Liver (tissue), 9 donors: ENCODE measurements around the gene GDF3. TPM values are rescaled to one million over a fixed set of nuclear protein-coding genes. Genes with fewer than 3 reads are reported as not detected.

Source experiments
- DNase-seq: peaks from one replicate; pipeline ENCODE4 v3.0.0-alpha.2; 2017; ENCODE audit warnings: low spot score
- H3K27ac ChIP-seq, 2 donors: one replicate each; pipeline ENCODE4 v1.7.0; 2013; ENCODE audit warnings: inconsistent platforms in 2 of 2, low read length in 2 of 2, control low read depth in 1 of 2, low read depth in 1 of 2, mild to moderate bottlenecking in 1 of 2
- H3K27me3 ChIP-seq, 4 donors: one replicate each; pipeline versions ENCODE4 v1.6.1 to v1.7.0; 2013; ENCODE audit warnings: low read length in 3 of 4, inconsistent platforms in 1 of 4, mild to moderate bottlenecking in 1 of 4, moderate library complexity in 1 of 4; ENCODE audit not compliant: control insufficient read depth in 4 of 4, insufficient read depth in 4 of 4
- H3K36me3 ChIP-seq, 4 donors: one replicate each; pipeline versions ENCODE4 v1.6.1 to v1.7.0; 2013; ENCODE audit warnings: low read length in 3 of 4, mild to moderate bottlenecking in 3 of 4, low read depth in 1 of 4, moderate library complexity in 1 of 4; ENCODE audit not compliant: control insufficient read depth in 4 of 4, insufficient read depth in 3 of 4
- H3K4me1 ChIP-seq, 4 donors: one replicate each; pipeline versions ENCODE4 v1.6.1 to v1.7.0; 2013; ENCODE audit warnings: low read length in 3 of 4, mild to moderate bottlenecking in 3 of 4, moderate library complexity in 1 of 4; ENCODE audit not compliant: control insufficient read depth in 4 of 4, insufficient read depth in 4 of 4
- H3K4me3 ChIP-seq, 3 donors: one replicate each; pipeline versions ENCODE4 v1.6.1 to v1.7.0; 2013; ENCODE audit warnings: low read length in 3 of 3, control low read depth in 1 of 3, low read depth in 1 of 3, mild to moderate bottlenecking in 1 of 3
- H3K9ac ChIP-seq, 2 donors: one replicate each; pipeline ENCODE4 v1.7.0; 2013; ENCODE audit warnings: low read length in 2 of 2, mild to moderate bottlenecking in 2 of 2, moderate library complexity in 2 of 2, control low read depth in 1 of 2, low read depth in 1 of 2
- H3K9me3 ChIP-seq, 4 donors: one replicate each; pipeline versions ENCODE4 v1.6.1 to v1.7.0; 2013; ENCODE audit warnings: low read length in 3 of 4; ENCODE audit not compliant: control insufficient read depth in 4 of 4
- ATF3 ChIP-seq: IDR thresholded peaks from 2 replicates; pipeline ENCODE4 v1.6.1; 2016; ENCODE audit warnings: antibody characterized with exemption
- CTCF ChIP-seq: fragments of 150-350 bp; IDR thresholded peaks from 2 replicates; pipeline ENCODE4 v1.5.1; 2017; ENCODE audit warnings: improper control_type of control experiment, low read depth, low read length; ENCODE audit not compliant: missing input control
- EGR1 ChIP-seq, 2 donors: IDR thresholded peaks; 2 replicates each; pipeline ENCODE4 v1.6.1; 2016 to 2018; ENCODE audit warnings: antibody characterized with exemption in 2 of 2, low read depth in 2 of 2
- FOXA1 ChIP-seq: IDR thresholded peaks from 2 replicates; pipeline ENCODE4 v1.6.1; 2016; ENCODE audit warnings: antibody characterized with exemption
- FOXA2 ChIP-seq: IDR thresholded peaks from 2 replicates; pipeline ENCODE4 v1.6.1; 2016; ENCODE audit warnings: antibody characterized with exemption
- GABPA ChIP-seq, 2 donors: IDR thresholded peaks in 1 of 2; conservative IDR thresholded peaks in 1 of 2; 2 replicates each; pipeline ENCODE4 v1.6.1; 2016; ENCODE audit warnings: antibody characterized with exemption in 2 of 2, mild to moderate bottlenecking in 1 of 2, moderate library complexity in 1 of 2
- HNF4A ChIP-seq, 2 donors: conservative IDR thresholded peaks; 2 replicates each; pipeline ENCODE4 v1.6.1; 2016; ENCODE audit warnings: antibody characterized with exemption in 2 of 2, mild to moderate bottlenecking in 2 of 2
- HNF4G ChIP-seq: IDR thresholded peaks from 2 replicates; pipeline ENCODE4 v1.6.1; 2016; ENCODE audit warnings: antibody characterized with exemption
- JUND ChIP-seq, 2 donors: IDR thresholded peaks; 2 replicates each; pipeline ENCODE4 v1.6.1; 2016; ENCODE audit warnings: antibody characterized with exemption in 2 of 2
- MAX ChIP-seq: IDR thresholded peaks from 2 replicates; pipeline ENCODE4 v1.6.1; 2016; ENCODE audit warnings: antibody characterized with exemption
- NR2F2 ChIP-seq: IDR thresholded peaks from 2 replicates; pipeline ENCODE4 v1.6.1; 2016; ENCODE audit warnings: antibody characterized with exemption
- RAD21 ChIP-seq, 2 donors: IDR thresholded peaks; 2 replicates each; pipeline ENCODE4 v1.6.1; 2016; ENCODE audit warnings: antibody characterized with exemption in 2 of 2, mild to moderate bottlenecking in 2 of 2
- REST ChIP-seq: IDR thresholded peaks from 2 replicates; pipeline ENCODE4 v1.6.1; 2016; ENCODE audit warnings: antibody characterized with exemption, mild to moderate bottlenecking
- RXRA ChIP-seq, 2 donors: IDR thresholded peaks; 2 replicates each; pipeline ENCODE4 v1.6.1; 2017 to 2018; ENCODE audit warnings: antibody characterized with exemption in 2 of 2, mild to moderate bottlenecking in 1 of 2
- SP1 ChIP-seq: IDR thresholded peaks from 2 replicates; pipeline ENCODE4 v1.6.1; 2018; ENCODE audit warnings: antibody characterized with exemption, mild to moderate bottlenecking
- TAF1 ChIP-seq: conservative IDR thresholded peaks from 2 replicates; pipeline ENCODE4 v1.6.1; 2016; ENCODE audit warnings: antibody characterized with exemption, mild to moderate bottlenecking
- YY1 ChIP-seq: IDR thresholded peaks from 2 replicates; pipeline ENCODE4 v1.6.1; 2016; ENCODE audit warnings: antibody characterized with exemption, mild to moderate bottlenecking
- ZBTB33 ChIP-seq: IDR thresholded peaks from 2 replicates; pipeline ENCODE4 v1.6.1; 2016; ENCODE audit warnings: antibody characterized with exemption
- WGBS: extraction: QIAGEN DNeasy Blood & Tissue Kit; methylation state at CpG from one replicate; pipeline ENCODE4 v1.1.7; 2013; 5-methylcytosine and 5-hydroxymethylcytosine counted together
- polyA plus RNA-seq, 2 donors: library from polyadenylated mRNA; stranded (reverse) in 1 of 2; unstranded in 1 of 2; fragments of 200-250 nt in 1 of 2; fragments of >200 nt in 1 of 2; fragmentation: Nextera tagmentation in 1 of 2; extraction: Ambion mirVana in 1 of 2; gene quantifications; one replicate each; pipeline versions ENCODE4 v1.2.1 to v1.2.3, GENCODE V29; 2013 to 2015
- total RNA-seq, 2 donors: library from RNA; depleted of rRNA; stranded (reverse); fragments of >200 nt; gene quantifications; one replicate each; pipeline ENCODE4 v1.2.3, GENCODE V29; 2014
- donor health status: healthy.
- donor health status: healthy.
- donor health status: healthy.
- donor health status: healthy.
- donor health status: healthy.

GDF3 gene
- total and polyA plus RNA-seq, 4 donors = not detected

GRCh38 chr12:7709969-7710675, 14.5 kb upstream of the GDF3 start:
- no peak overlapping the region for H3K4me3 ChIP-seq
- H3K27ac ChIP-seq = no peak overlapping the region
- no peaks in the 10 kb centered on the region for H3K4me1 ChIP-seq
- H3K27me3 ChIP-seq = no peaks in the 10 kb centered on the region
- H3K9ac ChIP-seq = no peak overlapping the region
- no peak for TF ChIP-seq GABPA (IDR thresholded peaks at IDR 0.05 in 1 of 2, conservative IDR thresholded peaks at IDR 0.05 in 1 of 2)
- no peak for TF ChIP-seq HNF4A (conservative IDR thresholded peaks at IDR 0.05)
- TF ChIP-seq FOXA2 = no peak
- no peak for TF ChIP-seq CTCF
- TF ChIP-seq HNF4G = no peak
- no peak for TF ChIP-seq RAD21 (IDR thresholded peaks at IDR 0.05)
- TF ChIP-seq NR2F2 = no peak
- TF ChIP-seq EGR1 (IDR thresholded peaks at IDR 0.05; ENCODE audit: low read depth in 2 of 2) = no peak
- no peak for TF ChIP-seq ZBTB33
- TF ChIP-seq REST = no peak
- no peak for TF ChIP-seq MAX
- no peak for TF ChIP-seq JUND (IDR thresholded peaks at IDR 0.05)
- TF ChIP-seq YY1 = no peak
- no peak for TF ChIP-seq RXRA (IDR thresholded peaks at IDR 0.05)
- no peak for TF ChIP-seq TAF1
- no peak for TF ChIP-seq ATF3
- no peak for TF ChIP-seq FOXA1
- TF ChIP-seq SP1 = no peak
- H3K36me3 ChIP-seq = no peaks in the 10 kb centered on the region
- 56% methylated on average over 8 of the region's 8 CpGs for WGBS
- H3K9me3 ChIP-seq = no peaks in the 10 kb centered on the region
- DNase-seq = no peak
